Liver (tissue), 3 donors: ENCODE results near the gene MAD2L2.

Source experiments
- ATF3 ChIP-seq: IDR thresholded peaks from 2 replicates; pipeline ENCODE4 v1.6.1; 2016; ENCODE audit warnings: antibody characterized with exemption
- CTCF ChIP-seq: fragments of 150-350 bp; IDR thresholded peaks from 2 replicates; pipeline ENCODE4 v1.5.1; 2017; ENCODE audit warnings: improper control_type of control experiment, low read depth, low read length; ENCODE audit not compliant: missing input control
- JUND ChIP-seq, 2 donors: IDR thresholded peaks; 2 replicates each; pipeline ENCODE4 v1.6.1; 2016; ENCODE audit warnings: antibody characterized with exemption in 2 of 2
- MAX ChIP-seq: IDR thresholded peaks from 2 replicates; pipeline ENCODE4 v1.6.1; 2016; ENCODE audit warnings: antibody characterized with exemption
- RAD21 ChIP-seq, 2 donors: IDR thresholded peaks; 2 replicates each; pipeline ENCODE4 v1.6.1; 2016; ENCODE audit warnings: antibody characterized with exemption in 2 of 2, mild to moderate bottlenecking in 2 of 2
- REST ChIP-seq: IDR thresholded peaks from 2 replicates; pipeline ENCODE4 v1.6.1; 2016; ENCODE audit warnings: antibody characterized with exemption, mild to moderate bottlenecking
- RXRA ChIP-seq, 2 donors: IDR thresholded peaks; 2 replicates each; pipeline ENCODE4 v1.6.1; 2017 to 2018; ENCODE audit warnings: antibody characterized with exemption in 2 of 2, mild to moderate bottlenecking in 1 of 2
- TAF1 ChIP-seq: conservative IDR thresholded peaks from 2 replicates; pipeline ENCODE4 v1.6.1; 2016; ENCODE audit warnings: antibody characterized with exemption, mild to moderate bottlenecking
- donor health status: healthy.
- donor health status: healthy.

- TF ChIP-seq JUND (IDR thresholded peaks at IDR 0.05) (no peak), CTCF (no peak), RAD21 (IDR thresholded peaks at IDR 0.05) (no peak), ATF3 (no peak), MAX (no peak), REST (no peak), RXRA (IDR thresholded peaks at IDR 0.05) (peak; percentile 89 to 96), TAF1 (no peak)
Observed at GRCh38 chr1:11649624-11650330, 31.2 kb downstream of the MAD2L2 start.
